Ishikawa (cell line): ENCODE data around the gene LRIT1.

Experiments used
- CEBPB ChIP-seq: IDR thresholded peaks from 2 replicates; pipeline ENCODE4 v1.6.1; 2012
- CREB1 ChIP-seq: IDR thresholded peaks from 2 replicates; pipeline ENCODE4 v1.6.1; 2012; ENCODE audit warnings: low read depth
- EP300 ChIP-seq: IDR thresholded peaks from 2 replicates; pipeline ENCODE4 v1.6.1; 2012; ENCODE audit warnings: borderline replicate concordance
- FOXM1 ChIP-seq: IDR thresholded peaks from 2 replicates; pipeline ENCODE4 v1.6.1; 2012; ENCODE audit warnings: low read depth, borderline replicate concordance
- MAX ChIP-seq: IDR thresholded peaks from 2 replicates; pipeline ENCODE4 v1.6.1; 2012
- NFIC ChIP-seq: IDR thresholded peaks from 2 replicates; pipeline ENCODE4 v1.6.1; 2012
- RAD21 ChIP-seq: IDR thresholded peaks from 2 replicates; pipeline ENCODE4 v1.6.1; 2012; ENCODE audit warnings: low read depth
- TAF1 ChIP-seq: IDR thresholded peaks from 2 replicates; pipeline ENCODE4 v1.6.1; 2012; ENCODE audit warnings: low read depth, mild to moderate bottlenecking
- TCF12 ChIP-seq: IDR thresholded peaks from 2 replicates; pipeline ENCODE4 v1.6.1; 2012; ENCODE audit warnings: low read depth
- TEAD4 ChIP-seq: IDR thresholded peaks from 2 replicates; pipeline ENCODE4 v1.6.1; 2012
- USF1 ChIP-seq: IDR thresholded peaks from 2 replicates; pipeline ENCODE4 v1.6.1; 2012
- YY1 ChIP-seq: IDR thresholded peaks from 2 replicates; pipeline ENCODE4 v1.6.1; 2012; ENCODE audit warnings: low read depth
- ZBTB7A ChIP-seq: IDR thresholded peaks from 2 replicates; pipeline ENCODE4 v1.6.1; 2012; ENCODE audit warnings: low read depth

Gene LRIT1

GRCh38 chr10:84193846-84194423 is 47.4 kb downstream of the LRIT1 start:
- TF ChIP-seq YY1 (no peak), ZBTB7A (0 out of 2 replicates have a peak, but pooled peaks have one; percentile 14)

GRCh38 chr10:84193327-84193726 is 48.0 kb downstream of the LRIT1 start:
- TF ChIP-seq FOXM1 (no peak), TCF12 (no peak), ZBTB7A (no peak), TEAD4 (no peak), MAX (no peak), RAD21 (no peak), NFIC (no peak), USF1 (no peak), TAF1 (no peak), CREB1 (no peak)

GRCh38 chr10:84191106-84191505 is 50.2 kb downstream of the LRIT1 start:
- no peak for TF ChIP-seq ZBTB7A

GRCh38 chr10:84190621-84191020 is 50.7 kb downstream of the LRIT1 start:
- TF ChIP-seq TCF12 (no peak), TAF1 (no peak), MAX (no peak), EP300 (no peak), CEBPB (no peak), USF1 (no peak), RAD21 (no peak)

GRCh38 chr10:84188815-84189214 is 52.5 kb downstream of the LRIT1 start:
- no peak for TF ChIP-seq CREB1
- no peak for TF ChIP-seq NFIC

- TF ChIP-seq TCF12: no peak
Observed at GRCh38 chr10:84185526-84186175, 55.7 kb downstream of the LRIT1 start.

GRCh38 chr10:84184517-84184916 is 56.8 kb downstream of the LRIT1 start:
- TF ChIP-seq TEAD4 (no peak), USF1 (0 out of 2 replicates have a peak, but pooled peaks have one; percentile 33)

GRCh38 chr10:84181631-84182030 is 59.7 kb downstream of the LRIT1 start:
- TF ChIP-seq MAX: no peak
- no peak for TF ChIP-seq TCF12
